Calu3 (cell line): ENCODE measurements around the gene IMMP2L. TPM values are rescaled to one million over a fixed set of nuclear protein-coding genes. Genes with fewer than 3 reads are reported as not detected.

Experiments used
- BruUV-seq: library from RNA; stranded (reverse); fragments of 400-500 nt; replicated peaks from 2 replicates; lab custom pipeline; 2021; lab: Mats Ljungman, UMichigan
- CTCF ChIA-PET: fragments of 300-600 bp; sonication (Branson Sonifier 250); formaldehyde crosslinking; loops from one replicate; lab custom pipeline; 2022; ENCODE audit warnings: antibody characterized with exemption; lab: Charles Lee
- DNase-seq: peaks from one replicate; pipeline ENCODE4 v3.0.0; 2022
- H3K27ac Mint-ChIP-seq: one replicate; pipeline ENCODE4 v1.8.0; 2022; ENCODE audit warnings: mixed read lengths; ENCODE audit not compliant: unreplicated experiment
- H3K27me3 Mint-ChIP-seq: one replicate; pipeline ENCODE4 v1.8.0; 2022; ENCODE audit warnings: mixed read lengths; ENCODE audit not compliant: unreplicated experiment
- H3K36me3 Mint-ChIP-seq: one replicate; pipeline ENCODE4 v1.8.0; 2022; ENCODE audit warnings: mild to moderate bottlenecking, moderate library complexity, mixed read lengths; ENCODE audit not compliant: insufficient read depth, unreplicated experiment
- H3K4me1 Mint-ChIP-seq: one replicate; pipeline ENCODE4 v1.8.0; 2022; ENCODE audit warnings: mild to moderate bottlenecking, low read depth, mixed read lengths; ENCODE audit not compliant: unreplicated experiment
- H3K4me3 Mint-ChIP-seq: one replicate; pipeline ENCODE4 v1.8.0; 2022; ENCODE audit warnings: mild to moderate bottlenecking, low read depth, moderate library complexity, mixed read lengths; ENCODE audit not compliant: unreplicated experiment
- H3K9me3 Mint-ChIP-seq: one replicate; pipeline ENCODE4 v1.8.0; 2022; ENCODE audit warnings: low read depth, mixed read lengths; ENCODE audit not compliant: unreplicated experiment
- intact Hi-C: fragments of 100-400 bp; cut with micrococcal nuclease; formaldehyde crosslinking; loops from one replicate; pipeline ENCODE4 v1.10.0; 2022; ENCODE audit not compliant: unreplicated experiment
- total RNA-seq: library from RNA; stranded (reverse); gene quantifications from 2 replicates; pipeline ENCODE4 v1.2.3, GENCODE V29; 2022
- TF ChIP-seq, protein P1 (sequence below): fragments of 200-600 bp; IDR thresholded peaks from one replicate; pipeline ENCODE4 v1.8.0; 2022; ENCODE audit warnings: antibody characterized with exemption; ENCODE audit not compliant: unreplicated experiment

The IMMP2L gene
- total RNA-seq, 1 experiment from 2014 or later, result 28.6 TPM

GRCh38 chr7:111429781-111430180 is 132.5 kb downstream of the IMMP2L start:
- DNase-seq, result no peak
- TF ChIP-seq, protein P1, sequence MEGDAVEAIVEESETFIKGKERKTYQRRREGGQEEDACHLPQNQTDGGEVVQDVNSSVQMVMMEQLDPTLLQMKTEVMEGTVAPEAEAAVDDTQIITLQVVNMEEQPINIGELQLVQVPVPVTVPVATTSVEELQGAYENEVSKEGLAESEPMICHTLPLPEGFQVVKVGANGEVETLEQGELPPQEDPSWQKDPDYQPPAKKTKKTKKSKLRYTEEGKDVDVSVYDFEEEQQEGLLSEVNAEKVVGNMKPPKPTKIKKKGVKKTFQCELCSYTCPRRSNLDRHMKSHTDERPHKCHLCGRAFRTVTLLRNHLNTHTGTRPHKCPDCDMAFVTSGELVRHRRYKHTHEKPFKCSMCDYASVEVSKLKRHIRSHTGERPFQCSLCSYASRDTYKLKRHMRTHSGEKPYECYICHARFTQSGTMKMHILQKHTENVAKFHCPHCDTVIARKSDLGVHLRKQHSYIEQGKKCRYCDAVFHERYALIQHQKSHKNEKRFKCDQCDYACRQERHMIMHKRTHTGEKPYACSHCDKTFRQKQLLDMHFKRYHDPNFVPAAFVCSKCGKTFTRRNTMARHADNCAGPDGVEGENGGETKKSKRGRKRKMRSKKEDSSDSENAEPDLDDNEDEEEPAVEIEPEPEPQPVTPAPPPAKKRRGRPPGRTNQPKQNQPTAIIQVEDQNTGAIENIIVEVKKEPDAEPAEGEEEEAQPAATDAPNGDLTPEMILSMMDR, result no peak
- intact Hi-C loops, result no loop called here
- H3K27me3 Mint-ChIP-seq, result no peaks in the 10 kb centered on the region
- H3K27ac Mint-ChIP-seq, result no peak overlapping the region
- no TSS peak for BruUV-seq
- H3K36me3 Mint-ChIP-seq, result no peaks in the 10 kb centered on the region
- H3K4me1 Mint-ChIP-seq, result no peaks in the 10 kb centered on the region
- H3K9me3 Mint-ChIP-seq, result peaks cover 4% of the 10 kb centered on the region
- no peak overlapping the region for H3K4me3 Mint-ChIP-seq
- CTCF ChIA-PET, result no interaction called here

- no peak for DNase-seq
- no peak overlapping the region for H3K27ac Mint-ChIP-seq
- no peak overlapping the region for H3K4me3 Mint-ChIP-seq
- CTCF ChIA-PET, result no interaction called here
- no peaks in the 10 kb centered on the region for H3K27me3 Mint-ChIP-seq
- H3K9me3 Mint-ChIP-seq, result peaks cover 2% of the 10 kb centered on the region
- intact Hi-C loops, result no loop called here
- H3K36me3 Mint-ChIP-seq, result no peaks in the 10 kb centered on the region
- peaks cover 8% of the 10 kb centered on the region for H3K4me1 Mint-ChIP-seq
- TF ChIP-seq, protein P1, result no peak
- BruUV-seq, result no TSS peak
These were observed 137.5 kb downstream of the IMMP2L start for GRCh38 chr7:111424768-111425167.

- Mint-ChIP-seq H3K27me3 (no peaks in the 10 kb centered on the region), H3K4me3 (no peak overlapping the region), H3K9me3 (no peaks in the 10 kb centered on the region), H3K4me1 (no peaks in the 10 kb centered on the region), H3K36me3 (no peaks in the 10 kb centered on the region), H3K27ac (no peak overlapping the region)
- TF ChIP-seq, protein P1, result no peak
- intact Hi-C loops, result no loop called here
- DNase-seq, result no peak
- CTCF ChIA-PET, result no interaction called here
- BruUV-seq, result no TSS peak
These were observed 147.9 kb downstream of the IMMP2L start for GRCh38 chr7:111414374-111414773.

DNA sequence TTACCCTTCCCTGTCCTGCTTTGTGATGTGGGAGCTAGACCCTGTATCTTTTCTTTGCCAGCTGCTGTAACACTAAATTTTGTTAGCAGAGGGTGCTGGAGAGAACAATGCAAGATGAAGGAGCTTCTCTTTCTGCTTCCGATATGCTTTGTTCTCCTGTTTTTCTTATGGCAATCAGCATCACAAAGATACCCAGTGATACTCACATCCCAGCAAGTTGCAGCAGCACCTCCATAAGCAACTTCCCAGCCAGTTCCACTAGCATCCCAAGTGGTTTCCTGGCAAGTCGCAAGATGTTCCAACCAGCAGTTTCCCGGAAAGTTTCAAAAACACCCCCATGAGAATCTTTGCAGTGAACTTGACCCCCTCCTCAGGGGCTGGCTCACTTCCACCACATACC is 148.6 kb downstream of the IMMP2L start:
- Mint-ChIP-seq H3K4me3 (no peak overlapping the region), H3K36me3 (no peaks in the 10 kb centered on the region), H3K9me3 (no peaks in the 10 kb centered on the region), H3K27ac (no peak overlapping the region), H3K27me3 (no peaks in the 10 kb centered on the region), H3K4me1 (no peaks in the 10 kb centered on the region)
- DNase-seq, result no peak
- no TSS peak for BruUV-seq
- intact Hi-C loops, result no loop called here
- TF ChIP-seq, protein P1, result no peak
- CTCF ChIA-PET, result no interaction called here

GRCh38 chr7:111410899-111411298 is 151.4 kb downstream of the IMMP2L start:
- H3K4me3 Mint-ChIP-seq, result no peak overlapping the region
- DNase-seq, result no peak
- no peaks in the 10 kb centered on the region for H3K36me3 Mint-ChIP-seq
- H3K27me3 Mint-ChIP-seq, result no peaks in the 10 kb centered on the region
- TF ChIP-seq, protein P1, result no peak
- no TSS peak for BruUV-seq
- H3K9me3 Mint-ChIP-seq, result peaks cover 2% of the 10 kb centered on the region
- CTCF ChIA-PET, result no interaction called here
- no peak overlapping the region for H3K27ac Mint-ChIP-seq
- H3K4me1 Mint-ChIP-seq, result no peaks in the 10 kb centered on the region
- intact Hi-C loops, result no loop called here
